ENCODE measurements around the gene ZNF229. TPM values are rescaled to one million over a fixed set of nuclear protein-coding genes. Genes with fewer than 3 reads are reported as not detected.
A peak's percentile ranks its signal among the peaks of the same experiment; 100 is the strongest.
"Not testable (repeated sequence)": the region's sequence is repeated elsewhere in the genome, so short reads cannot be mapped to it uniquely, and the experiment has no call there.

The ZNF229 gene
- total RNA-seq, 4 donors from 2014 or later = 4.3 to 9.0 (median 5.3) TPM

DNA sequence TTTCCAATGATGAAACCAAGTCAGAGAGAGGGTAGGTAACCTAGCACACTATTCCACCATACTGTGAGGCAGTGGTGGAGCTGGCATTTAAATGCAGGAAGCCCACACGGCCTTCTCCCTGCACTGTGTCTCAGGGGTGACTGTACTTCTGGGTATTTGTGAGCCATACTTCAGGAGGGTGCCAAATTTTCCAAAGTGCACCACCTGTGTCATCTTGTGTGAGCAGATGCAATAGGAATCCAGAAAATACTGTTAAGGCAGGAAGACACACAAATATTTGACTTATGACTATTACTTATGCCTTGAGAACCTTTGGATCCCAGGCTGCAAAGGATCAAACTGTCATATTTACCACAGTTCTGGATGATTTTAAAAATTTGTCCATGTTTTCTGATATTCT is 17.3 kb downstream of the ZNF229 start:
- no peak overlapping the region for H3K27ac ChIP-seq
- no peak overlapping the region for H3K4me3 ChIP-seq
- ATAC-seq = no peak
- H3K9me3 ChIP-seq = peaks cover 0 to 100% (median 5%) of the 10 kb centered on the region in 3 donors
- 100% methylated on average over 1 of the region's 1 CpG; no CpG with 5 or more reads in 1 of the 2 donors for WGBS, 2 donors (ENCODE audit: low coverage in 1 of 2)
- no peaks in the 10 kb centered on the region for H3K27me3 ChIP-seq
- peaks cover 4 to 93% of the 10 kb centered on the region in 2 donors for H3K36me3 ChIP-seq
- H3K4me1 ChIP-seq = no peaks in the 10 kb centered on the region
- no peak for TF ChIP-seq EP300 (IDR thresholded peaks at IDR 0.05)
- no peak for TF ChIP-seq POLR2AphosphoS5 (IDR thresholded peaks at IDR 0.05)
- no peak for TF ChIP-seq POLR2A (IDR thresholded peaks at IDR 0.05)
- TF ChIP-seq, protein P1, sequence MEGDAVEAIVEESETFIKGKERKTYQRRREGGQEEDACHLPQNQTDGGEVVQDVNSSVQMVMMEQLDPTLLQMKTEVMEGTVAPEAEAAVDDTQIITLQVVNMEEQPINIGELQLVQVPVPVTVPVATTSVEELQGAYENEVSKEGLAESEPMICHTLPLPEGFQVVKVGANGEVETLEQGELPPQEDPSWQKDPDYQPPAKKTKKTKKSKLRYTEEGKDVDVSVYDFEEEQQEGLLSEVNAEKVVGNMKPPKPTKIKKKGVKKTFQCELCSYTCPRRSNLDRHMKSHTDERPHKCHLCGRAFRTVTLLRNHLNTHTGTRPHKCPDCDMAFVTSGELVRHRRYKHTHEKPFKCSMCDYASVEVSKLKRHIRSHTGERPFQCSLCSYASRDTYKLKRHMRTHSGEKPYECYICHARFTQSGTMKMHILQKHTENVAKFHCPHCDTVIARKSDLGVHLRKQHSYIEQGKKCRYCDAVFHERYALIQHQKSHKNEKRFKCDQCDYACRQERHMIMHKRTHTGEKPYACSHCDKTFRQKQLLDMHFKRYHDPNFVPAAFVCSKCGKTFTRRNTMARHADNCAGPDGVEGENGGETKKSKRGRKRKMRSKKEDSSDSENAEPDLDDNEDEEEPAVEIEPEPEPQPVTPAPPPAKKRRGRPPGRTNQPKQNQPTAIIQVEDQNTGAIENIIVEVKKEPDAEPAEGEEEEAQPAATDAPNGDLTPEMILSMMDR (IDR thresholded peaks at IDR 0.05) = no peak

DNA sequence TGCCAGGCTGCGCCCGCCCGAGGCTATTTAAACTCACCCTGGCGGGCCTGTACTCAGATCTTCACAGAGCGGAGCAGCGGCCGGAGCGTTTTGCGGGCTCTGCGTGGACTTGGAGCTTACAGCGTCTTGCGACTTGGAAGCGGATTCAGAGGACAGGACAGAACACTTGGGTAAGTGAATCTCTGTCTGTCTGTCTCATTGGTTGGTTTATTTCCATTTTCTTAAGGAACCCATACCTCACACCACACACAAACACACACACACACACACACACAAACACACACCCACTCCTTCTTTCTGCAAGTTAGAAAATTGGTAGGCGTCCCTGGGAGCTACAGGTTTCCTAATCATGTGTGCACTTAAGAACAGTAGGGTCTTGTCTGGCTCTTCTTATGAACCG is 32.7 kb downstream of the ZNF229 start:
- H3K4me1 ChIP-seq, H3K27me3 ChIP-seq, H3K27ac ChIP-seq, ATAC-seq, H3K36me3 ChIP-seq, H3K4me3 ChIP-seq: not testable (repeated sequence)
- 60 to 73% methylated on average over 1 to 2 of the region's 15 CpGs for WGBS, 2 donors (ENCODE audit: low coverage in 1 of 2)
- H3K9me3 ChIP-seq = peaks cover 0 to 78% (median 0%) of the 10 kb centered on the region in 3 donors

DNA sequence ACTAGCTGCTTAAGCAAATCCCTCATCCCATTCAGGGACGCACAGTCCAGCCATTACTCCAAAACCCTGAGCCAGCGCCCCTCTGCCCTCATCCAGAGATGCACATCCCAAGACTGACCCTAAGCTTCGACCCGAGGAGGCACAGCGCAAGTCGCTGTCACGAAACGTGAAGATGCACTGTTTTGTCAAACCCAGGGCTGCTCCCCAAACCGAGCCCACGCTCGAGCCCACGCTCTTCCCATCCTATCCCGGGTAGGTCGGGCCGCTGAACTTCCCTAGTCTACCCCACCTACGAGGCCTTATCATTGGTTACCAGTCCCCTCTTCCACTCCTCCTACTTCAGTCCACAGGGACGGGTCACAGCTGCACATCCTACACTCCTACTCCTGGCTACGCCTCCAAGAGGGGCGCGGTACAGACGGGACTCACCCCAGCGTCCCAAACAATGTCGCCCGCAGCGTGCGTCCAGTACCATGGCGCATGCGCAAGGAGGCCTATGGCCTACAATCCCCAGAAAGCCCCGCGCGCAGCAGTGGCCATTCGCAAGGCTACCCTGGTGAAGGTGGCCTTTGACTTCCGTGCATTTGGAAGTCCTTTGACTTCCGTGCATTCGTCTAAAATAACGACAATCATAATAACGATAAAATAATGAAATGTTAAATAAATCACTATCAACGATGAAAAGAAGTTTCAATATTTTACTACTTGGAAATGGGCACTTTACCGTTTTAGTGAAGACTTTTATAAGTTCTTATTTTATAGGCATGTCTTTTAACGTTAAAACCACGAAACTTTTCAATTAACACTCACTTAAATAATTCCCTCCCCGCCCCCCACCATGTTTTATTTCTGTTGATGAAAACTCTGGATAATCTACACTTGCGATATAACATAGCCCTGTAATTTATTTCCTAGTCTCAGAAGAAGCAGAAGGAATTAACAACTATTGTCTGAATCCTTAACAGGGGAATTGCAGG is 46.8 kb downstream of the ZNF229 start, which contains the start of gene ZNF285:
Gene ZNF285 (minus strand): TSS at position 470 of the 977 bp plus-strand sequence. CDS start 4,395 bp downstream, outside the sequence.
- WGBS, 2 donors (ENCODE audit: low coverage in 1 of 2) = 6 to 12% methylated on average over 16 to 30 of the region's 43 CpGs
- peaks cover 0 to 48% (median 0%) of the 10 kb centered on the region in 3 donors for H3K9me3 ChIP-seq
- H3K4me1 ChIP-seq = peaks cover 0 to 8% (median 0%) of the 10 kb centered on the region in 3 donors
- peak within 1 kb of the TSS; percentile 17 to 76 (median 66) for H3K27ac ChIP-seq
- TF ChIP-seq POLR2A (IDR thresholded peaks at IDR 0.05) (no peak), EP300 (IDR thresholded peaks at IDR 0.05) (no peak), POLR2AphosphoS5 (IDR thresholded peaks at IDR 0.05) (peak; percentile 33)
- H3K27me3 ChIP-seq = no peaks in the 10 kb centered on the region
- H3K4me3 ChIP-seq = peak within 1 kb of the TSS; percentile 59 to 86
- peak; percentile 99 for ATAC-seq
- peaks cover 0 to 14% of the 10 kb centered on the region in 2 donors for H3K36me3 ChIP-seq

DNA sequence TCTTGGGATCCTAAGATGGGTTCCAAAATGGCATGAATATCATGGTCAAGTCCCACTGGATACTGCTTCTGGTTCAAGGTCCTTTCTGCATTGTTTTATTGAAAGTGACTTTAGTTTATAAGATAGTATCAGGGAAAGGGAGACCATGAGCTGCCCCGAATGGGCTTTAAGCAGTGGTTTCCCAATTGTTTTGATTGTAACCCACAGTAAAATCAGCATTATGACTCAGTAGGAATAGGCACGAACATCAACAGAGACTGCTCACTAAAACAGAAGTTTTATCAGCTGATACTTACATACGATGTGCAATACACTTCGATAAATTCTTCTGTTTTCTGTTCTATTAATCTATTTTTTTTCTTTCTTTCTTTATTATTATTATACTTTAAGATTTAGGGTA is 59.0 kb downstream of the ZNF229 start:
- not testable (repeated sequence) for H3K27me3 ChIP-seq, H3K27ac ChIP-seq, H3K4me1 ChIP-seq, H3K4me3 ChIP-seq, ATAC-seq
- Histone ChIP-seq H3K36me3 (peaks cover 0 to 80% of the 10 kb centered on the region in 2 donors), H3K9me3 (peaks cover 0 to 65% (median 0%) of the 10 kb centered on the region in 3 donors)
- 83 to 98% methylated on average over 4 of the region's 4 CpGs for WGBS, 2 donors (ENCODE audit: low coverage in 1 of 2)

Other genes starting within 250 kb of the ZNF229 start
- 10 to 100 TPM; 10.6 to 19.3 (median 14.7) TPM for gene ZNF227, start 235.9 kb downstream of the ZNF229 start, total RNA-seq
- gene ZNF233, start 188.6 kb downstream of the ZNF229 start, total RNA-seq = 1 to 10 TPM in 3 of 4 donors, under 1 TPM in 1; 0.37 to 1.9 (median 1.4) TPM
- gene ZNF235, start 143.4 kb downstream of the ZNF229 start, total RNA-seq = 10 to 100 TPM in 1 of 4 donors, 1 to 10 TPM in 3; 5.6 to 15.6 (median 7.9) TPM
- 10 to 100 TPM in 1 of 4 donors, 1 to 10 TPM in 3; 4.3 to 10.9 (median 5.1) TPM for gene ZNF112, start 91.8 kb downstream of the ZNF229 start, total RNA-seq
- gene ZNF285, start 46.9 kb downstream of the ZNF229 start, total RNA-seq = 1 to 10 TPM; 2.7 to 6.6 (median 4.3) TPM
- 10 to 100 TPM in 2 of 4 donors, 1 to 10 TPM in 2; 7.3 to 12.7 (median 9.3) TPM for gene ZNF180, start 52.0 kb upstream of the ZNF229 start, total RNA-seq
- gene CEACAM20, start 81.2 kb upstream of the ZNF229 start, total RNA-seq = not detected
- gene IGSF23, start 165.1 kb upstream of the ZNF229 start, total RNA-seq = not detected
- 10 to 100 TPM; 27.1 to 58.5 (median 33.4) TPM for gene PVR, start 195.4 kb upstream of the ZNF229 start, total RNA-seq
- 1 to 10 TPM in 3 of 4 donors, under 1 TPM in 1; 0.82 to 5.2 (median 3.5) TPM for gene CEACAM19, start 223.0 kb upstream of the ZNF229 start, total RNA-seq

Measured in gastroesophageal sphincter (tissue), 4 donors.